HG03575 (cell line): ENCODE measurements around the gene SULT2B1.
"Not testable (repeated sequence)": the region's sequence is repeated elsewhere in the genome, so short reads cannot be mapped to it uniquely, and the experiment has no call there.

Experiments
- ATAC-seq: cut with Tn5 transposase; IDR thresholded peaks from one replicate; pipeline ENCODE4 v1.9.1; 2021; ENCODE audit not compliant: unreplicated experiment, insufficient number of reproducible peaks, low FRiP score; ENCODE audit errors: extremely low read depth

The SULT2B1 gene

GRCh38 chr19:48551437-48552302 lies at the start of gene SULT2B1:
TSS of gene SULT2B1 (plus strand) at chr19:48552172. CDS start at chr19:48552253, 81 bp downstream.
- no peak for ATAC-seq

DNA sequence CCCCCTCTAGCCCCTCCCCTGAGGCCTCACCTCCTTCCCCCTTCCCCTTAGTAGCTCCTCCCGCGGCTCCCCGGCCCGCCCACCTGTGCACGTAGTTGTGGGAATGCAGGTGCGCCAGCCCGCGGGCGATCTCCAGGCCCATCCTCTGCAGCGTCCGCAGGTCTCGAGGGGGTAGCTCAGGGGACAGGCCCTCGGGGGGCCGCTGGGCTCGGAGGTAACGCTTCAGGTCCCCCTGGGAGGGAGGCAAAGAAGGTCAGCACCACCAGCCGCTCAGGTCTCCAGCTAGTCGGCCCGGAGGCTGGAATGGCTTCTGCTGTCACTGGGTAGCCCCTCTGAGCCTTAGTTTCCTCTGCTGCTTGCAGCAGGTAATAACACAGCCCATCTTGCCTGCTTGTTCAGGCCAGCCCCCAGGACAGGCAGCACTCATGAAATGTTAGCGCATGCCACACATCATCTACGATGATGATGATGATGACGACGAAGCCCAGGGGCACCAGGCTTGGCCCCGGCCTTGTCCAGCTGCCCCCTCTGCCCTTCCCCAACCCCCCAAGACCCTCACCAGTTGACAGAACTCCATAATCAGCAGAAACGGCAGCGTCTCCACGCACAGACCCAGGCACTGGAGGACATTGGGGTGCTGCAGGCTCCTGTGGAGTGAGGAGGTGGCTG lies 49.5 kb upstream of the SULT2B1 start:
- no peak for ATAC-seq

- ATAC-seq, result no peak
Observed at GRCh38 chr19:48506138-48506733, 45.7 kb upstream of the SULT2B1 start.

DNA sequence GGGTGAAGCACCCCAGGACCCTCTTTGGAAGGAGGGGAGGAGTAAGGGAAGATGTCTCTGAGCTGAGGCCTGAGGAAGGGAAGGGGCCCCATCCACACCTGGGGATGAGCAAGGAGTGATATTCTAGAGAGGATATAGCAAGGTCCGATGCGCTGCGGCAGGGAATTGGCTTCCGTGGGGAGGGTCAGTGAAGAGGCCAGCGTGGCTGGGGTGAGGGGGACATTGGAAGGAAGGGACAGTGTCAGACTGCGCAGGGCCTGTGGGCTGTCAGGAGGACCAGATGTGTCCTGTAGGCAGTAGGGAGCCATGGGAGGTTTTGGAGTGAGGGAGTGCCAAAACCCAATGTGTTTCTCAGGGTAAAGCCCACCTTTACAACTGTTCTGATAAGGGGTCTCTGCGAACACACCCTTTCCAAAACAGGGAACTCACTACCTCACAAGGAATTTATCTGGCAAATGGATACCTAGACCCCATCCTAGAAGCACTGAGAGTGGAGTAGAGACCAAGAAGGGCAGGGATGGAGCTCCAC lies 44.0 kb upstream of the SULT2B1 start:
- no peak for ATAC-seq

DNA sequence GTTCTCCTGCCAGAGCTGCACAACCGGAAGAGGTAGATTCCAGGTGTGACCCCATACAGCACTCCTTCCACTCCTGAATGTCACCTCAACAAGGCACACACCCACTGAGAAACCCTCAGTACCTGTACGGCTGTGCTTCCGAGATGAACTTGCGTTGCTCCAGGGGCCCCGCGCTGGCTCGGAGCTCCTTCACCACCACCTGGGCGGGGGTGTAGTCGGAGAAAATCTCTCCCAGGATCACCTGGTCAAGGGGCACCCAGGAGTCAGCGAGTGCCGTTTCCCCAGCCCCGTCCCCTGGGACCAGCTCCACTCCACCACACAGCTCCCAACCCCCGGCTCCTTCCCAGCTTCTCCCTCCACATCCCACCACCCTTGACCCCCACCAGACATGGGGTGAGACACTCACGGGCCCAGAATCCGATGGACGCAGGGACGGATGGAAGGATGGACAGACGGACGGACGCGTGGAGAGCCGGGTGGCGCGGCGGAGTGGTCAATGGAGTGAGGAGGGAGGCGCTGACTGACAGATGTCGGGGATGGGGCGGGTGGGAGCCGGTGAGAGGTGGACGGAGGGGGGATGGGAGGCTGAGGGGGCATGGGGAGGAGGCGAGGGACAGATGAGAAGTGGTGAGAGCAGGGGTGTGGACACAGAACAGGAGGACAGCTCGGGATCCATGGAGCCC lies 43.1 kb upstream of the SULT2B1 start:
- ATAC-seq, result no peak

DNA sequence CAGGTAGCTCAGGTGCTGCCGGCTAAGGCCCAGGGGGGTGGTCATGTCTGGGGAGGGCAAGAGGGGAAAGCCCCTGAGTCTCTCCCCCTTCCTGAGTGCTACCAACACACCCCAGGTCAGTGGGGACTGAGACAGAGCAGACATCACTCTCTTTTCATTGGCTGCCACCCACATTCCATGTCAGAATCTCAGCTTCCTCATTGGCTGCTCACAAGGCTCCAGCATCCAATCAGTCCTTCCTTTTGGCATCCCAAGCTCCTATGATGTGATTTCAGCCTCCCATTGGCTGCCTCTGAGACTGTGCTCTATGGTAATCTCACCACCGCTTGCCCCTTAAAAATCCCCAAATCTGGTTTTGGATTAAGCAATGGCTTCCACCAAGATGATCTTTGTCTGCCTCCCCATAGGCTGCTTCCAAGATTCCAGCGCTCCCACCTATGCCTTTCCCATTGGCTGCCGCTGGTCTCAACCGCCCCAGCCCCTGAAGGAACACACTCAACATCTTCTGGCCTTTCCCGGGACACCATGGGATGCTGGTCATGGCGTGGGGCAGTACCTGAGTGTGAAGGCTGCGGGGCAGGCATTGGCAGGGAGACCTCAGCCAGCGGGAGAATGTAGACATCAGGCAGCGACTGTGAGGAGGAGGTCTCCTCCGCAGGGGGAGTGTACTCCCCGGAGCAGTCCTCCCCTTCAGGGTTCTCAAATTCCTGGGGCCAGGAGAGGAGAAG lies 42.3 kb upstream of the SULT2B1 start:
- ATAC-seq, result no peak

DNA sequence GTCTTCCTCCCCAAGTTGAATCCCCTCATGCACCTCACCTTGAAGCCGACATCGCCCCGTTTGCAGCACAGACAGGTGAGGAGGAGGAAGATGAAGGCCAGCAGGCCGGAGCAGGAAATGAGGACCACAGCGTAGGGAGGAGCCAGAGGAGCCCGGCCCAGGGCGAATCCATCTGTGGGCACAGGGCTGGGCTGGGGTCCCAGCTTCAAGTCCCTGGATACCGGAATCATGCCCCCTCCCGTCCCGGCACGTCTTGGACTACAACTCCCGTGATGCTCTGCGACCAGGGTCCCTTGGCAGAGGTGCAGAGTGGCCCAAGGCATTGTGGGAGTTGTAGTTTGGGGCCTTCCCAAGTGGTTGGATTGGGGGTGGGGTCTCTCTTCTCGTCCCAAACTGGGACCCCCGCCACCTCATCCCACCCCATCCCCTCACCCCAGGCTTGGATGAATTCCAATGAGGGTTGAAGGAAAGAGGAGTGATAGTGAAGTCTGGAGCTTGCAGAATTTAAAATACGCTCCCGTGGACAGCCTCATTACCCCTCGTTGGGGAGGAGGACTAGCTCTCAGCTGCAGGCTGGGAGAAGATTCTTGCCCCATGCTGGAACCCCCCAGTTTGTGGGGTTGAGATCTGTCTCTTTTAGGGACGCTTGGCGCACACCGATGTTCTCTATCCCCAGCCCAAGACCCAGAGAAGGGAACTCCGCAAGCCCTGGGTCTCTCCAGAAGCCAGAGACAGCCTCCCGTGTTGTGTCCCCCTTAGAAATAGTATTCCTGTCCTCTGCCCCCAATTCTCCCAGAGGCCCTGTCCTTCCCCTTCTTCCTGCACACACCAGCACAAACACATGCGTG lies 41.3 kb upstream of the SULT2B1 start:
- no peak for ATAC-seq

DNA sequence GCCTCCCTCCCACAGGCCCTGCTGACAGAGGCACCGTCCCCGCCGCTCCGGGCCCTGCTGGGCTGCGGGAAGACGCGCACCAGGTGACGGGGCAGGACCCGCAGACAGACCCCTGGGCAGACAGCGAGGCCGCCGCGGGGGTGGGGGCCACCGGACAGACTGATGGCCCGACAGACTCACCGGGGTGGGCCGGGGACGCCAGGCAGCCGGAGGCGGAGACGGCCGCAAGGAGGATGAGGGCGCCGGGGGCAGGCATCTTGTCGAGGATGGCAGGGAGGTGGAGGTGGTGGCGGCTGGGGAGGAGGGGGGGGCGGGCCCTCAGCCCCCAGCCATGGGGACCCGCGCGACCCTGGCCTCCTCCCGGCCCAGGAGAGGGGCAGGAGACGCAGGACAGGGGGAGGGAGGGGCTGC lies 40.6 kb upstream of the SULT2B1 start:
- ATAC-seq, result no peak

- no peak for ATAC-seq
Observed at GRCh38 chr19:48511800-48512503, 40.0 kb upstream of the SULT2B1 start, which contains the start of gene LMTK3. TSS of gene LMTK3 (minus strand) at chr19:48511835. CDS start at chr19:48511576, 259 bp downstream.

DNA sequence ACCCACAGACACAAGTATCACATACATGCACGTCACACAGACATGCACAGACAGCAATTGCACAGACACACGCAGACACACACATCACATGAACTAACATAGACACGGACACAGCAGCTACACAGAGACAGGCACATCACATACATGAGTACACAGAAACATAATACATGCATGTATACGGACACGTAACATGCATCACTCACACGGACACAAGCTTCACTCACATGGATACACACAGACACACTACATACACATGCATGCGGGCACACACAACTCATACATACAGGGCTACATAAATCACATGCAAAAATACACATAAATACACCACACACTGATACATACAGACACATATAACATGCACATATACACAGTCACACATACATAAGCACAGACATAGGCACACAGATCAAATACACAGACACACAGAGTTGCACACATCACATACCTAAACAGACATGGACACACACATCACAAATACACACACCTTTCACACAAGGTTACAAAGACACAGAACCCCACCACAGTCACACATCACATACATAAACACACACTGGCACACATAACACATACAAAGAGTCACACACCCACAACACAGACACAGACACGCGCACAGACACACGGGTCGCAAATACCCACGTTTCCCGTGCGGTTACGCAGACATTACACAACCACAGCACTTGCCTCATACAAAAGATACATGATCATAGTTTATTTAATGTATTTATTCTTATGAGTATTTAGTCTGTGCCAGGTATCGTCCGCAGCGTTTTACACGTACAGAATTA lies 39.3 kb upstream of the SULT2B1 start:
- no peak for ATAC-seq

- ATAC-seq, result no peak
Observed at GRCh38 chr19:48513289-48514122, 38.5 kb upstream of the SULT2B1 start.

GRCh38 chr19:48514123-48514458 lies 37.9 kb upstream of the SULT2B1 start:
- no peak for ATAC-seq

DNA sequence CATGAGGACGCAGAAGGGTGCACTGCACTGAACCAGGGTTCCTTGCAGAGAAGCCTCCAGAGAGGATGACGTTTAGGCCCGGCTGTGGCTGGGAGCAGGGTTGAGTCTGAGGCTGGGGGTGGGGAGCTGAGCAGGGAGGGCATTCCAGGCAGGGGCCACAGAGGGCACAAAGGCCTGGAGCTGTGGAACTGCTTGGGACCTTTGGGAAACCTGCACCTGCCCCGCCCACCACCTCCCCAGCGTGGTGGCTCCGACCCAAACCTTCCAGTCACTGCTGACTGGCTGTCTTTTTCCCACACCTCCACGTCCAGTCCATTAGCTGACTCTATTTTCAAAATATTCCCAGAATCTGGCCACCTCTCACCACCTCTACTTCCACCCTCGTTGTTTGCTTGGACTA lies 35.4 kb upstream of the SULT2B1 start:
- ATAC-seq, result no peak

GRCh38 chr19:48518207-48518606 lies 33.8 kb upstream of the SULT2B1 start:
- ATAC-seq, result no peak

DNA sequence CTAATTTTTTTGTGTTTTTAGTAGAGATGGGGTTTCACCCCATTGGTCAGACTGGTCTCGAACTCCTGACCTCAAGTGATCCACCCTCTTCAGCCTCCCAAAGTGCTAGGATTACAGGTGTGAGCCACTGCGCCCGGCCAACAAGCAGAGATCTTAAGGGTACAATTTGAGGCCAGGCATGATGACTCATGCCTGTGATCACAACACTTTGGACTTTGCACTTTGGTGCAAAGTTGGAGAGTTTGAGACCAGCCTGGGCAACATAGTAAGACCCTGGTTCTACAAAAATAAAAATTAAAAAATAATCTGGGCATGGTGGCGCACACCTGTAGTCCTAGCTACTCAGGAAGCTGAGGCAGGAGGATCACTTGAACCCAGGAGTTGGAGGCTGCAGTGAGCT lies 32.5 kb upstream of the SULT2B1 start:
- not testable (repeated sequence) for ATAC-seq

DNA sequence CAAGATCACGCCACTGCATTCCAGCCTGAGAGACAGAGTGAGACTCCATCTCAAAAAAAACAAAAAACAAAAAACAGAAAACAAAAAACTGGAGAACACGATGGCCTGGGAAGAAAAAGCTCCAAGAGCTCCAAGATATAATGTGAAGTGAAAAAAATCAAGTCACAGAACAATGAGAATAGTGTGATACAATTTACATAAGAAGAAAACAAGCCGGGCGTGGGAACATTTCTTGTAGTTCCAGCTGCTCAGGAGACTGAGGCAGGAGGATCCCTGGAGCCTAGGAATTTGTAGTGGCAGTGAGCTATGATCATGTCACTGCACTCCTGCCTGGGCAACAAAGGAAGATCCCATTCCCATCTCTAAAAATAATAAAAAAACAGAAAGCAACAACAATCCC lies 31.8 kb upstream of the SULT2B1 start:
- ATAC-seq, result no peak
